ENCODE results near the gene SPDL1.
A peak's percentile ranks its signal among the peaks of the same experiment; 100 is the strongest.

Gene SPDL1

DNA sequence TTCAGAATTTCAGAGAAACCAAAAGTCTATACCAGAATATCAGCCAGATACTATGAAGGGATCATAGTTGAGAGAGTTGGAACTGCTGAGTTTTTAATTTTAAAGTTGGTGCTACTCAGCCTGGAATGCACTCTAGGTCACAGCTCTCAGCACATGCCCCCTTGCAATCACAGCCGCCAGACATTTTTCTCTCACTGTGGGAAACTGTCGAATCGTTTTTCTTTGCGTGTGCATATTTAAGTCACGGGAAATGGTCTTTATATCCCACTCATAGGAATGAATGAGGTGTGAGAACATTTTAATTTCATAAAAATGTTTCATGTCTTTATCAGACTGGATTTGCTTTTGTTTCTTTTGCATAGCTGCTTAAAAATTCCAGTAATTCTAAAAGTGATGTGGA lies 12.2 kb upstream of the SPDL1 start:
- Histone ChIP-seq H3K36me3 (ENCODE audit: control insufficient read depth, insufficient read depth, low read length) (no peaks in the 10 kb centered on the region), H3K9me3 (ENCODE audit: control insufficient read depth, low read length) (no peaks in the 10 kb centered on the region), H3K4me3 (ENCODE audit: extremely low read depth, insufficient read depth, low read length, poor library complexity, severe bottlenecking) (no peak overlapping the region)

DNA sequence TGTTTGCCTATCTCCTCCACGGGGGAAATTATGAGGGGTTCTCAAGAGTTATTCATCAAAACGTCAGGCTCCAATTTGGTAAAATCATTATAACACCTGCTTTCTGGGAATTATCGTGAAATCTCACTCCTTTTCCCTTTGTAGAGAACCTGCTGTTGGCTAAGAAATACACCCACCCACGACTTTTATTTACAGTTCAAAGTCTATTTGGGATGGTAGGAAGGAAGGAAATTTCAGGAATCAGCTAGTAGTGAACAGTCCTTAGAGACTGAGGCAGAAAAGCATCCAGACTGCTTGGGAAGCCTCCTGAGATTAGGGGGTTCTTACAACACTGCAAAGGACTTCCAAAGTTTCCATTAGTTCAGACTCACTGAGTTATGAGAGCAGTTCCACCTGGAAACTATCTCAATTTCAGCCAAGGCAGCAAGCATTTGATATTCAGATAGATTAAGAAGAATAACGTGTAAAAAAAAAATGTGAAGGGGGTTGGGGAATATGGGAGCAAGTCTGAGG lies 9.4 kb upstream of the SPDL1 start:
- H3K36me3 ChIP-seq (ENCODE audit: control insufficient read depth, insufficient read depth, low read length), result no peaks in the 10 kb centered on the region
- H3K4me1 ChIP-seq (ENCODE audit: control insufficient read depth, insufficient read depth, low read length, poor library complexity, severe bottlenecking), result peaks cover 6% of the 10 kb centered on the region
- 78 to 83% methylated on average over 1 to 3 of the region's 5 CpGs for WGBS, 2 experiments (ENCODE audit: insufficient coverage in 2 of 2)
- H3K27ac ChIP-seq (ENCODE audit: low read depth, low read length, severe bottlenecking), result no peak overlapping the region
- no peak overlapping the region for H3K4me3 ChIP-seq (ENCODE audit: extremely low read depth, insufficient read depth, low read length, poor library complexity, severe bottlenecking)
- no peaks in the 10 kb centered on the region for H3K9me3 ChIP-seq (ENCODE audit: control insufficient read depth, low read length)

More for the DNA sequence above, 12.2 kb upstream of the SPDL1 start:
- peaks cover 5% of the 10 kb centered on the region for H3K4me1 ChIP-seq (ENCODE audit: control insufficient read depth, insufficient read depth, low read length, poor library complexity, severe bottlenecking)
- WGBS, 2 experiments (ENCODE audit: insufficient coverage in 2 of 2), result 56% methylated on average over 1 of the region's 5 CpGs; no CpG with 5 or more reads in 1 of the 2 experiments
- no peak overlapping the region for H3K27ac ChIP-seq (ENCODE audit: low read depth, low read length, severe bottlenecking)

DNA sequence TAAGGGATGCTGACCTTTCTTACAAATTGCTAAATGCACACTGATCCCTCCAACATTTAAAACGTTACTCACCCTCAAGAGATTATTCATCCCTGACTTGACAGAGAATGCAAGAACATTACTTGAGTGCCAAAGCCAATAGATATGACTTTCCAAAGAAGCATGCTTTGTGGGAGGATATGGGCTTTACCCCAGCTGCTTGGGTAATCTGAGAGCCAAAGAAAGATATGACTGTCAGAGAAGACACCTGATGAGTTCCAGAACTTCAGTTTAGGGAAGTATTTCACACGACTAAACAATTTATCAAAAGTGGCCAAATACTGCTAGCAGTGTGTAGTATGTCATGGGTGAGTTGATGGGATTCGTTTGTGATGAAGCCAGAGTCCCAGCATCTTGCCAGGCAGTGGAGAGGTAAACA lies 7.4 kb upstream of the SPDL1 start:
- 42 to 70% methylated on average over 2 of the region's 3 CpGs for WGBS, 2 experiments (ENCODE audit: insufficient coverage in 2 of 2)
- Histone ChIP-seq H3K27ac (ENCODE audit: low read depth, low read length, severe bottlenecking) (no peak overlapping the region), H3K9me3 (ENCODE audit: control insufficient read depth, low read length) (no peaks in the 10 kb centered on the region), H3K36me3 (ENCODE audit: control insufficient read depth, insufficient read depth, low read length) (no peaks in the 10 kb centered on the region), H3K4me3 (ENCODE audit: extremely low read depth, insufficient read depth, low read length, poor library complexity, severe bottlenecking) (no peak overlapping the region), H3K4me1 (ENCODE audit: control insufficient read depth, insufficient read depth, low read length, poor library complexity, severe bottlenecking) (peaks cover 6% of the 10 kb centered on the region)

DNA sequence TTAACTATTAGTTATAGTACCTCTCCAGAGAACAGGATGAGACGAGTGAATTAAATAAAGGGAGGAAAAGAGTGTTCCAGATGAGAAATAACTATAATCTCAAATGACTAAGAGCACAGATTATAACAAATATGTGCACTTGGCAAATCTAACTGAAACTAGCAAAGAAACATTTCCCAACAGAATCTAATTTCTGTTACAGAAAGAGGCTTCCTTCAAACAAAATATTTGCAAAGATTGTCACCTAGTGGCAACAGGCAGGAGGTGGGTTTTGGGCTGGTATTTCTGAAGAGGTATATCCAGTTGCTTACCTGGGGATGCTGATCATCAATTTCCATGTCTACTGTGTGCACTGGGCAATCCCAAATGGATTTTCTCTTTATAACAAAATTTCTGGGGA lies 5.6 kb upstream of the SPDL1 start:
- no peaks in the 10 kb centered on the region for H3K36me3 ChIP-seq (ENCODE audit: control insufficient read depth, insufficient read depth, low read length)
- no peak overlapping the region for H3K4me3 ChIP-seq (ENCODE audit: extremely low read depth, insufficient read depth, low read length, poor library complexity, severe bottlenecking)
- H3K4me1 ChIP-seq (ENCODE audit: control insufficient read depth, insufficient read depth, low read length, poor library complexity, severe bottlenecking), result peaks cover 6% of the 10 kb centered on the region
- no CpG with 5 or more reads among the region's 1 CpG for WGBS, 2 experiments (ENCODE audit: insufficient coverage in 2 of 2)
- no peaks in the 10 kb centered on the region for H3K9me3 ChIP-seq (ENCODE audit: control insufficient read depth, low read length)
- no peak overlapping the region for H3K27ac ChIP-seq (ENCODE audit: low read depth, low read length, severe bottlenecking)

DNA sequence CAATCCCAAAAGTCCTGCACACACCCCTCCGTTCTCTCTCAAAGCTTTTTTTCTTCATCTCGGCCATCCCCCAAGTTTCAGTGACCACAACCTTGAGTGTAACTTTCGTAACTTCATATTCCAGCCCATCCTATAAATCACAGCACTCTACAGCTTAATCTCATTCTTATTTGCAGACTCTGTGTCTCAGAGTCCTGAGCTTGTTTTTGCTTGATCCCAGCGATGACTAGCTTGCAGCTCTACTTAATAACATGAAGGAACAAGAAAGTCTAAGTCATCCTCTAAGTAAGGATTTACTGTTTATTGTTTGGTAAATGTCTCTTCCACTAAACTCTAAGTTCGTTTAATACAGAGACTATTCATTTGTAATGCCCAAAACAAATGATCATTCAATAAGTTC lies 2.6 kb upstream of the SPDL1 start:
- no peak overlapping the region for H3K4me3 ChIP-seq (ENCODE audit: extremely low read depth, insufficient read depth, low read length, poor library complexity, severe bottlenecking)
- peaks cover 7% of the 10 kb centered on the region for H3K36me3 ChIP-seq (ENCODE audit: control insufficient read depth, insufficient read depth, low read length)
- H3K4me1 ChIP-seq (ENCODE audit: control insufficient read depth, insufficient read depth, low read length, poor library complexity, severe bottlenecking), result peaks cover 8% of the 10 kb centered on the region
- no peak overlapping the region for H3K27ac ChIP-seq (ENCODE audit: low read depth, low read length, severe bottlenecking)
- no peaks in the 10 kb centered on the region for H3K9me3 ChIP-seq (ENCODE audit: control insufficient read depth, low read length)
- 81 to 93% methylated on average over 3 to 4 of the region's 5 CpGs for WGBS, 2 experiments (ENCODE audit: insufficient coverage in 2 of 2)

DNA sequence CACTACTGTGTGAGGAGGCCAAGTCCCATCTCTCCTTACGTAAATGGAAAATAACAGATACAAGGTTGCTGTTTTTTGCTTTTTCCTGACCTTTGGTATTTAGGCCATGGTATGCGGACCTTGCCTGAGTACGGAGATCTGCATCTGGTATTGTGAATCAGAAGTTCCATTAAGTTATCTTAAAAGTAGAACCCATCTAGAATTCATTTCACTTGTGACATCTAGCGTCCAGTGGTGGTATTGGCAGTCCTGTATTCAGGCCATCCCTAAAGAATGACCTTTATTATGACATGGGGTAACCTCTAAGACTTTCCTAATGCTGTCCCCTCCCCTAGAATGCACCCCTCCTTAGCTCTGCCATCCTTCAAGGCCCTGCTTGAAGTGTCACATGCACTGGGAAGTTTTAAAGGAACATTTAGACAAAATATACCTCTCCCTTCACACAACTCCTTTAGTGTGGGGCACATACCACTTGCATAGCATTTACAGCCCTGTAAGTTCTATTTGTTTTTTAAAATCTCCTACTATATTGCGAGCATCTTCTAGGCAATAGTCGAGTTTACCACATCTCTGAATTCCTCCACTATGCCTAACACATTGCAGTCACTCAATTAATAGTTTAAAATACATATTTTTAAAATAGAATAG lies 1.9 kb upstream of the SPDL1 start:
- H3K36me3 ChIP-seq (ENCODE audit: control insufficient read depth, insufficient read depth, low read length), result peaks cover 12% of the 10 kb centered on the region
- H3K9me3 ChIP-seq (ENCODE audit: control insufficient read depth, low read length), result no peaks in the 10 kb centered on the region
- no peak overlapping the region for H3K4me3 ChIP-seq (ENCODE audit: extremely low read depth, insufficient read depth, low read length, poor library complexity, severe bottlenecking)
- no peak overlapping the region for H3K27ac ChIP-seq (ENCODE audit: low read depth, low read length, severe bottlenecking)
- peaks cover 3% of the 10 kb centered on the region for H3K4me1 ChIP-seq (ENCODE audit: control insufficient read depth, insufficient read depth, low read length, poor library complexity, severe bottlenecking)
- 0 to 17% methylated on average over 1 to 3 of the region's 6 CpGs for WGBS, 2 experiments (ENCODE audit: insufficient coverage in 2 of 2)

DNA sequence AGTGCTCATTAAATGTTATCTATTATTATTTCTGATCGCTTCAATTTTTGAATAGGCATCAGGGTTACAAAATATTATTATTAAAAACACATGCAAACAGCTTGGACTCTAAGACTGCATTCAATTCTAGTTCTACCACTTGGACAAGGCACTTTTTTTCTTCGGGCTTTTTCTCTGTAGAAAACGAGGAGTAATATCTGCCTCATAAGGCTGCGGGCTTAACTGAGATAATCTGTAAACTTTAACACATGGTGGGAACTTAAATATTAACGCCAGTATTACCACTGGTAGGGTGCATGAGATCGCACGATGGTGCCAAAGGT lies 511 bp upstream of the SPDL1 start:
- WGBS, 2 experiments (ENCODE audit: insufficient coverage in 2 of 2), result 21 to 30% methylated on average over 2 to 6 of the region's 7 CpGs
- H3K4me1 ChIP-seq (ENCODE audit: control insufficient read depth, insufficient read depth, low read length, poor library complexity, severe bottlenecking), result peaks cover 3% of the 10 kb centered on the region
- no peaks in the 10 kb centered on the region for H3K9me3 ChIP-seq (ENCODE audit: control insufficient read depth, low read length)
- H3K36me3 ChIP-seq (ENCODE audit: control insufficient read depth, insufficient read depth, low read length), result peaks cover 22% of the 10 kb centered on the region
- H3K27ac ChIP-seq (ENCODE audit: low read depth, low read length, severe bottlenecking), result peak overlapping the region; percentile 47
- peak overlapping the region; percentile 85 for H3K4me3 ChIP-seq (ENCODE audit: extremely low read depth, insufficient read depth, low read length, poor library complexity, severe bottlenecking)

DNA sequence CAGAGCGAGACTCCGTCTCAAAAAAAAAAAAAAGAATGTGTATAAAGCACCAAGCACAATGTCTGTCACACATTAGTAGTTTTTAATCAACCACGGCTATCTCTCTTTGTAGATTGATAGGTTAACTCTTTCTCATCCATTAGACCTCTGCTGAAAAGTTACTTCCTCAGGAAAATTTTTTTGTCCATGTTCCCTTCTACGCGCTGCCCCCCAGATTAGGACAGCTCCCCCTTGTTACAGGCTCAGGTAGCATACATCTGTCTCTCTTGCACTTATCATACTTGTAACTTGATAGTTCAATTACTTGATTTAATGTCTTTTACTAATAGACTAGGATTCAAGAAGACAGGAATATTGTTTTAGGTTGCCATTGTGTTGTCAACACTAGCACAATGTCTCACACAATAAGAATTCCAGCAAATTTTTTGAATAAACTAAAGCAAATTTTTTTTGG lies 1.5 kb downstream of the SPDL1 start:
- peaks cover 3% of the 10 kb centered on the region for H3K4me1 ChIP-seq (ENCODE audit: control insufficient read depth, insufficient read depth, low read length, poor library complexity, severe bottlenecking)
- H3K9me3 ChIP-seq (ENCODE audit: control insufficient read depth, low read length), result no peaks in the 10 kb centered on the region
- WGBS, 2 experiments (ENCODE audit: insufficient coverage in 2 of 2), result 83 to 100% methylated on average over 2 to 3 of the region's 5 CpGs
- peak overlapping the region; percentile 85 for H3K4me3 ChIP-seq (ENCODE audit: extremely low read depth, insufficient read depth, low read length, poor library complexity, severe bottlenecking)
- no peak overlapping the region for H3K27ac ChIP-seq (ENCODE audit: low read depth, low read length, severe bottlenecking)
- peaks cover 42% of the 10 kb centered on the region for H3K36me3 ChIP-seq (ENCODE audit: control insufficient read depth, insufficient read depth, low read length)

DNA sequence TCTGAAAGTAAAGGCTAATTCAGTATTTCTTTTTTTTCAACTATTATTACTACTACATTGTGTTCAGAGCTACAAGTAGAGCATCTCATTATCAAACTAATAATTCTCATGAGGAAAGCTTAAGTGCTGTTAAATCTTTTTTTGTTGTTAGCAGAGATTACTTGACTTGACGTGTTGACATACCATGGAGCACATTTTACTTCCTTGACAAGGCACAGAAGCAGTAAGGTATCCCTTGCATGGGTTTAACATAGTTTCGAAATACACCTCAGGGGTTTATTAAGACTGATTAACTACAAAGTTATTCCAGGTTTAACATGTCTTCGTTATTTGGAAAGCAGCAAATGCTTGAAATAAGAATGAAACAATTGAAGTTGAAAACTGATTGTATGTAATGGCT lies 7.0 kb downstream of the SPDL1 start:
- Histone ChIP-seq H3K4me3 (ENCODE audit: extremely low read depth, insufficient read depth, low read length, poor library complexity, severe bottlenecking) (no peak overlapping the region), H3K9me3 (ENCODE audit: control insufficient read depth, low read length) (no peaks in the 10 kb centered on the region), H3K36me3 (ENCODE audit: control insufficient read depth, insufficient read depth, low read length) (peaks cover 94% of the 10 kb centered on the region), H3K4me1 (ENCODE audit: control insufficient read depth, insufficient read depth, low read length, poor library complexity, severe bottlenecking) (no peaks in the 10 kb centered on the region), H3K27ac (ENCODE audit: low read depth, low read length, severe bottlenecking) (no peak overlapping the region)
- 100% methylated on average over 1 to 3 of the region's 3 CpGs for WGBS, 2 experiments (ENCODE audit: insufficient coverage in 2 of 2)

DNA sequence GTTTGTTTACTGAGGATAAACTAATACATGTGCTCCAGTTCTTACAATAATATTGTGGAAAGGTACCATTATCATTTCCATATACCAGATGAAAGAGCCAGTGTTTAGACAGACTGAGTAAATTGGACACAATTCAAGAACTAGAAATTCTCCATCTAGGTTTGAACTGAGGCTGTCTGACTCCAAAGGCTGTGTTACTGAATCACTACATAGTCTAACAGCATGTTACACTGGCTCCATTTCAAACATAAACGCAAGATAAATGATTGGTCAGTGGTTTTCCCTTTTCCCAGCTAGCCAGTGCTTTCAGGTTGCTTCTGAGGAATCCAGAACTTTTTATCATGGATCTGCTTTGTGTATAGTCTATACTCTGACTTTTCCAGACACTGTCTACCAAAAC lies 8.1 kb downstream of the SPDL1 start:
- 20% methylated on average over 1 of the region's 1 CpG; no CpG with 5 or more reads in 1 of the 2 experiments for WGBS, 2 experiments (ENCODE audit: insufficient coverage in 2 of 2)
- H3K36me3 ChIP-seq (ENCODE audit: control insufficient read depth, insufficient read depth, low read length), result peaks cover 96% of the 10 kb centered on the region
- H3K4me3 ChIP-seq (ENCODE audit: extremely low read depth, insufficient read depth, low read length, poor library complexity, severe bottlenecking), result no peak overlapping the region
- no peak overlapping the region for H3K27ac ChIP-seq (ENCODE audit: low read depth, low read length, severe bottlenecking)
- no peaks in the 10 kb centered on the region for H3K4me1 ChIP-seq (ENCODE audit: control insufficient read depth, insufficient read depth, low read length, poor library complexity, severe bottlenecking)
- H3K9me3 ChIP-seq (ENCODE audit: control insufficient read depth, low read length), result no peaks in the 10 kb centered on the region

DNA sequence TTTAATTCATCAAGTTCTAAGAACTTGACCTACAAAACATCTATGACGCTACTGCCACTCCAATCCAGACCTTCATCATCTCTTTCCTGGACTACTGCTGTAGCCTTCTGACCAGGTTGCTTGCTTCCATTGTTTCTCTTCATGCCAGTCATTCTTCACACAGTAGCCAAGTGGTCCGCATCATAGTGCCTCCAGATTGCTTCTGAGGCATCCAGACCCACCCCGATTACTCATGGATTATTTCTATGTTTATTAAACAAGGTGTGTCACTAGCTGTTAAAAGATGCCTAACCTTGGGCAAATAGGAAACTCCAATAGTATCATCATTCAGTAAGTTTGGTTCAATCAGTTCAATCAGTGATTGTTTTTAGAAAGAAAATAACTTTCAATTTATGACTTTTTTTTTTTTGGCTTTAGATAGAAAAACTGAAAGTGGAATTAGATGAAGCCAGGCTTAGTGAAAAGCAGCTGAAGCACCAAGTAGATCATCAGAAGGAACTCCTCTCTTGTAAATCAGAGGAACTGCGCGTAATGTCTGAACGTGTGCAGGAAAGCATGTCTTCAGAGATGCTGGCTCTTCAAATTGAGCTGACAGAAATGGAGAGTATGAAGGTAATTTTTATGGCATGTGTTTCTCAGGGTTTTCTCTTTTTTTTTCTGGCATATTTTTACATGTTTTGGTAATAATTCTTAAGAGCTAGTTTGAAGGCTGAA lies 9.5 kb downstream of the SPDL1 start:
- Histone ChIP-seq H3K9me3 (ENCODE audit: control insufficient read depth, low read length) (no peaks in the 10 kb centered on the region), H3K27ac (ENCODE audit: low read depth, low read length, severe bottlenecking) (no peak overlapping the region), H3K4me1 (ENCODE audit: control insufficient read depth, insufficient read depth, low read length, poor library complexity, severe bottlenecking) (no peaks in the 10 kb centered on the region), H3K4me3 (ENCODE audit: extremely low read depth, insufficient read depth, low read length, poor library complexity, severe bottlenecking) (no peak overlapping the region), H3K36me3 (ENCODE audit: control insufficient read depth, insufficient read depth, low read length) (peaks cover 97% of the 10 kb centered on the region)
- 91 to 95% methylated on average over 1 to 6 of the region's 6 CpGs for WGBS, 2 experiments (ENCODE audit: insufficient coverage in 2 of 2)

All from mesodermal cell (in vitro differentiated cells).